Measurements from ENCODE around the gene MYOM3.

MYOM3 gene

DNA sequence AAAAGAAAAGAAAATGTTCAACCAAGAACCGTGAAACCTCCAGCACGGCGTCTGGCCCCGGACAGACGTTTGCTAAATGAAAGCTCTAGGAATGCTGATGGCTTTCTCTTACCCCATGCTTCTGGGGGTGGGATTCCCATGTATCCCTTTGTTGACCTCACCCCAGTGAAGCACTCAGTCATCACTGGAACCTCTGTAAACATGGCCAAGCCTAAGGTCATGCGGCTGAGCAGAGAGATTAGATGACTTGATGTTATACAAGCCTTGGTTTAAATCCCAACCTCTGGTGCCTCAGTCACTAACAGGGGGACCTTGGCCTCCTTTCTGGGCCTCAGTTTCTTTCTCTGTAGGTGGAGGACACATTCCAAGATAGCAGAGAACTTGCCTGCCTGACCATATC, 2.8 kb upstream of the MYOM3 start:
- Histone ChIP-seq H3K27me3 (replicated peaks; ENCODE audit: insufficient read depth, low read length) (no peaks in the 10 kb centered on the region), H4K20me1 (ENCODE audit: insufficient read depth, low read length) (no peaks in the 10 kb centered on the region)

DNA sequence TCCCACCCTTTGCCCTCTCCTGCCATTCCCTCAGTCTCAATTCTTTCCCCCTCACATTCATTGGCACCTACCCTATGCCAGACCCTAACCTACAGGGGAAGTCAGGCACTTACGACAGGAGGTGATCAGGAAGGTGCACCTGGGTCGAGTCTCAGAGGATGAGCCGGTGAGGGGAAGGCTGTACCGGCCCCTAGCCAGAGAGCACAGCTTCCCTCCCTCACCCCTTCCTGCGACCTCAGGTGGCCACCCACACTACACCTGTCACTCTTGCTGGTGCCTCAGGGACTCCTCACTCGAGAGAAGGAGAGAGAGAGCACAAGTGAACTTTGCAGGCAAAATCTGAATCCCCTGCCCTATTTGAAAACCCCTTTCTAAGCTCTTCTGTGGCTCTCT, 1.7 kb upstream of the MYOM3 start:
- H3K79me2 ChIP-seq (ENCODE audit: low read length), result no peaks in the 10 kb centered on the region
- H3K27me3 ChIP-seq (replicated peaks; ENCODE audit: insufficient read depth, low read length), result no peaks in the 10 kb centered on the region
- no peaks in the 10 kb centered on the region for H4K20me1 ChIP-seq (ENCODE audit: insufficient read depth, low read length)
- H2AFZ ChIP-seq (ENCODE audit: low read length), result no peak overlapping the region
- H3K27ac ChIP-seq (ENCODE audit: low read length), result no peak overlapping the region
- H3K9me3 ChIP-seq (replicated peaks; ENCODE audit: insufficient read depth, low read length), result no peaks in the 10 kb centered on the region
- H3K4me1 ChIP-seq (ENCODE audit: low read length), result no peaks in the 10 kb centered on the region
- no peaks in the 10 kb centered on the region for H3F3A ChIP-seq (ENCODE audit: insufficient read depth, low read length)
- no peaks in the 10 kb centered on the region for H3K9me2 ChIP-seq (replicated peaks; ENCODE audit: insufficient read depth, low read length)
- H3K4me2 ChIP-seq (ENCODE audit: low read depth, low read length), result no peak overlapping the region
- TF ChIP-seq, protein P1, sequence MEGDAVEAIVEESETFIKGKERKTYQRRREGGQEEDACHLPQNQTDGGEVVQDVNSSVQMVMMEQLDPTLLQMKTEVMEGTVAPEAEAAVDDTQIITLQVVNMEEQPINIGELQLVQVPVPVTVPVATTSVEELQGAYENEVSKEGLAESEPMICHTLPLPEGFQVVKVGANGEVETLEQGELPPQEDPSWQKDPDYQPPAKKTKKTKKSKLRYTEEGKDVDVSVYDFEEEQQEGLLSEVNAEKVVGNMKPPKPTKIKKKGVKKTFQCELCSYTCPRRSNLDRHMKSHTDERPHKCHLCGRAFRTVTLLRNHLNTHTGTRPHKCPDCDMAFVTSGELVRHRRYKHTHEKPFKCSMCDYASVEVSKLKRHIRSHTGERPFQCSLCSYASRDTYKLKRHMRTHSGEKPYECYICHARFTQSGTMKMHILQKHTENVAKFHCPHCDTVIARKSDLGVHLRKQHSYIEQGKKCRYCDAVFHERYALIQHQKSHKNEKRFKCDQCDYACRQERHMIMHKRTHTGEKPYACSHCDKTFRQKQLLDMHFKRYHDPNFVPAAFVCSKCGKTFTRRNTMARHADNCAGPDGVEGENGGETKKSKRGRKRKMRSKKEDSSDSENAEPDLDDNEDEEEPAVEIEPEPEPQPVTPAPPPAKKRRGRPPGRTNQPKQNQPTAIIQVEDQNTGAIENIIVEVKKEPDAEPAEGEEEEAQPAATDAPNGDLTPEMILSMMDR (IDR thresholded peaks at IDR 0.05; ENCODE audit: low read length), result no peak
- TF ChIP-seq EZH2phosphoT487 (IDR thresholded peaks at IDR 0.05; ENCODE audit: low read length), result no peak
- TF ChIP-seq EZH2 (optimal IDR thresholded peaks at IDR 0.05; ENCODE audit: low read depth, low read length), result no peak
- no peak for DNase-seq
- H3K9ac ChIP-seq (ENCODE audit: low read length), result no peak overlapping the region
- no peaks in the 10 kb centered on the region for H3K36me3 ChIP-seq (replicated peaks; ENCODE audit: insufficient read depth, low read length)
- no peak overlapping the region for H3K4me3 ChIP-seq (ENCODE audit: low read length)

More for the DNA sequence above, 2.8 kb upstream of the MYOM3 start:
- no peak overlapping the region for H2AFZ ChIP-seq (ENCODE audit: low read length)
- no peaks in the 10 kb centered on the region for H3K9me2 ChIP-seq (replicated peaks; ENCODE audit: insufficient read depth, low read length)
- H3K27ac ChIP-seq (ENCODE audit: low read length), result no peak overlapping the region
- H3K36me3 ChIP-seq (replicated peaks; ENCODE audit: insufficient read depth, low read length), result no peaks in the 10 kb centered on the region
- no peaks in the 10 kb centered on the region for H3F3A ChIP-seq (ENCODE audit: insufficient read depth, low read length)
- no peak overlapping the region for H3K9ac ChIP-seq (ENCODE audit: low read length)
- no peaks in the 10 kb centered on the region for H3K9me3 ChIP-seq (replicated peaks; ENCODE audit: insufficient read depth, low read length)
- no peak overlapping the region for H3K4me2 ChIP-seq (ENCODE audit: low read depth, low read length)
- no peak for DNase-seq
- TF ChIP-seq EZH2phosphoT487 (IDR thresholded peaks at IDR 0.05; ENCODE audit: low read length) (no peak), EZH2 (optimal IDR thresholded peaks at IDR 0.05; ENCODE audit: low read depth, low read length) (no peak)
- TF ChIP-seq, protein P1 (IDR thresholded peaks at IDR 0.05; ENCODE audit: low read length), result no peak
- no peaks in the 10 kb centered on the region for H3K79me2 ChIP-seq (ENCODE audit: low read length)
- no peaks in the 10 kb centered on the region for H3K4me1 ChIP-seq (ENCODE audit: low read length)
- H3K4me3 ChIP-seq (ENCODE audit: low read length), result no peak overlapping the region

DNA sequence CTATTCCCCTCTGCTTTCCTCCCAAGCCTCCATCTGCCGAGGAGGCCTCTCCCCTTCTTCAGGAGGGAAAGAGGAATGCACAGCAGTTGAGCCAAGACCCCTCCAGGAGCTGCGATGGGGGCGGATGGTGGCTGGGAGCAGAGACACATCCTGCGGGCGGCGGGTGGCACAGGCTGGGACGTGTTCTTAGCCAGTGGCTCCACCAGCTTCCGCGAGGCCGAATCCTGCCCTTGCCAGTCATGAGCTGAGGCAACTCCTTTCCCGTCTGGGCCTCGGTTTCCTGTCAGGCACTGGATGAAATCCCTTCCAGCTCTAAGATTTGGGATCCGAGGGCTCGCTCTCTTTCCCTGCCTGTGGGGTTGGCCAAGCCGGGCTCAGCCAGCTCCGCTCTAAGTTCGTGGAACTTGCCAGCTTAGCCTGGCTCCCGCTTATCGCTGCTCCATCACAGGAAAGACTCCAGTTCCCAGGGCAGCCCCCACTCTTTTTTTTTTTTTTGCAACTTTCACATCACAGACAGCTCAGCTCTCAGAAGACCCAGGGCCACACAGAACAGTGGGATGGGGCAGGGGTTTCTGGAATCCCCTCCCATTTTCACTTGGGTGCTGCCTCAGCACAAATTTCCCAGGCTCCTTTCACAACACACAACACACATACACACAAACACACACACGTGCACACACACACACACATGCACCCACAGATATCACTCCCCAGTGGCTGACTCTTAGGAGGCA, 506 bp downstream of the MYOM3 start:
- Histone ChIP-seq H3K4me2 (ENCODE audit: low read depth, low read length) (no peak overlapping the region), H3K4me1 (ENCODE audit: low read length) (no peaks in the 10 kb centered on the region)

More for the DNA sequence above, 506 bp downstream of the MYOM3 start:
- Histone ChIP-seq H3K4me3 (ENCODE audit: low read length) (no peak overlapping the region), H3K9me3 (replicated peaks; ENCODE audit: insufficient read depth, low read length) (no peaks in the 10 kb centered on the region), H3K9ac (ENCODE audit: low read length) (no peak overlapping the region), H3K79me2 (ENCODE audit: low read length) (no peaks in the 10 kb centered on the region), H3F3A (ENCODE audit: insufficient read depth, low read length) (no peaks in the 10 kb centered on the region), H3K27ac (ENCODE audit: low read length) (no peak overlapping the region), H3K36me3 (replicated peaks; ENCODE audit: insufficient read depth, low read length) (no peaks in the 10 kb centered on the region), H4K20me1 (ENCODE audit: insufficient read depth, low read length) (no peaks in the 10 kb centered on the region), H3K27me3 (replicated peaks; ENCODE audit: insufficient read depth, low read length) (no peaks in the 10 kb centered on the region), H2AFZ (ENCODE audit: low read length) (no peak overlapping the region), H3K9me2 (replicated peaks; ENCODE audit: insufficient read depth, low read length) (no peaks in the 10 kb centered on the region)
- TF ChIP-seq, protein P1 (IDR thresholded peaks at IDR 0.05; ENCODE audit: low read length), result no peak
- TF ChIP-seq EZH2phosphoT487 (IDR thresholded peaks at IDR 0.05; ENCODE audit: low read length), result no peak
- TF ChIP-seq EZH2 (optimal IDR thresholded peaks at IDR 0.05; ENCODE audit: low read depth, low read length), result no peak
- no peak for DNase-seq
